Endodermal cell (in vitro differentiated cells): ENCODE measurements around the gene UCN2. TPM values are rescaled to one million over a fixed set of nuclear protein-coding genes. Genes with fewer than 3 reads are reported as not detected.

Experiments used
- DNase-seq: peaks from one replicate; pipeline ENCODE4 v3.0.0-alpha.2; 2017
- H3K27ac ChIP-seq: 2 replicates; pipeline ENCODE4 v1.5.1; 2013; ENCODE audit warnings: mild to moderate bottlenecking, low read depth, low read length, moderate library complexity
- H3K27me3 ChIP-seq: 2 replicates; pipeline ENCODE4 v1.6.1; 2013; ENCODE audit warnings: mild to moderate bottlenecking, low read length, moderate library complexity; ENCODE audit not compliant: insufficient read depth, control insufficient read depth, poor library complexity, severe bottlenecking
- H3K36me3 ChIP-seq: 2 replicates; pipeline ENCODE4 v1.7.0; 2013; ENCODE audit warnings: mild to moderate bottlenecking, low read length, moderate library complexity; ENCODE audit not compliant: control insufficient read depth, insufficient read depth
- H3K4me1 ChIP-seq: one replicate; pipeline ENCODE4 v1.7.0; 2013; ENCODE audit warnings: low read length; ENCODE audit not compliant: control insufficient read depth, insufficient read depth
- H3K4me3 ChIP-seq: 2 replicates; pipeline ENCODE4 v1.5.1; 2013; ENCODE audit warnings: mild to moderate bottlenecking, low read length, moderate library complexity
- H3K9ac ChIP-seq: 2 replicates; pipeline ENCODE4 v1.6.1; 2013; ENCODE audit warnings: mild to moderate bottlenecking, low read length, moderate library complexity; ENCODE audit not compliant: poor library complexity, severe bottlenecking; ENCODE audit errors: extremely low read depth
- H3K9me3 ChIP-seq: 2 replicates; pipeline ENCODE4 v1.6.1; 2013; ENCODE audit warnings: mild to moderate bottlenecking, low read length, moderate library complexity; ENCODE audit not compliant: control insufficient read depth
- H3K27ac Mint-ChIP-seq: 2 replicates; pipeline ENCODE4 v1.8.0; 2020; ENCODE audit warnings: mixed read lengths
- H3K27me3 Mint-ChIP-seq: 2 replicates; pipeline ENCODE4 v1.8.0; 2021; ENCODE audit warnings: mild to moderate bottlenecking, mixed read lengths; ENCODE audit not compliant: insufficient read depth
- H3K36me3 Mint-ChIP-seq: 2 replicates; pipeline ENCODE4 v1.8.0; 2020; ENCODE audit warnings: low read depth, mixed read lengths
- H3K4me1 Mint-ChIP-seq: 2 replicates; pipeline ENCODE4 v1.8.0; 2020; ENCODE audit warnings: mixed read lengths
- H3K4me3 Mint-ChIP-seq: 2 replicates; pipeline ENCODE4 v1.8.0; 2020; ENCODE audit warnings: mild to moderate bottlenecking, moderate library complexity, mixed read lengths
- H3K9me3 Mint-ChIP-seq: 2 replicates; pipeline ENCODE4 v1.8.0; 2020; ENCODE audit warnings: mild to moderate bottlenecking, mixed read lengths
- CTCF ChIP-seq: fragments of 200-600 bp; sonication (generic); conservative IDR thresholded peaks from 2 replicates; pipeline ENCODE4 v1.5.0; 2021; ENCODE audit warnings: antibody characterized with exemption, mild to moderate bottlenecking
- WGBS, 2 experiments: methylation state at CpG; one replicate each; pipeline versions ENCODE4 v1.1.5 to v1.1.7; 2013; ENCODE audit warnings: missing lambda C conversion rate in 2 of 2, mixed read lengths in 1 of 2; ENCODE audit not compliant: insufficient coverage in 1 of 2, insufficient read length in 1 of 2; 5-methylcytosine and 5-hydroxymethylcytosine counted together
- total RNA-seq, 2 donors: library from RNA; stranded (reverse); fragmentation: NEBNext Ultra II Directional in 1 of 2; extraction: Animal tissue kit (Norgen Biotek cat#: 25700) in 1 of 2; gene quantifications; 2 replicates in 1 of 2; 3 replicates in 1 of 2; pipeline ENCODE4 v1.2.1, GENCODE V29; 2021

The UCN2 gene
- total RNA-seq, 2 donors from 2014 or later = not detected

- H3K27me3 Mint-ChIP-seq = no peaks in the 10 kb centered on the region
- Histone ChIP-seq H3K27me3 (no peaks in the 10 kb centered on the region), H3K9me3 (no peaks in the 10 kb centered on the region), H3K27ac (no peak overlapping the region), H3K9ac (no peak overlapping the region), H3K36me3 (no peaks in the 10 kb centered on the region), H3K4me3 (no peak overlapping the region), H3K4me1 (peaks cover 9% of the 10 kb centered on the region)
- peak overlapping the region; percentile 16 for H3K27ac Mint-ChIP-seq
- 71 to 83% methylated on average over 6 of the region's 6 CpGs for WGBS, 2 experiments
- H3K9me3 Mint-ChIP-seq = no peaks in the 10 kb centered on the region
- H3K36me3 Mint-ChIP-seq = no peaks in the 10 kb centered on the region
- H3K4me3 Mint-ChIP-seq = peak overlapping the region; percentile 77
- TF ChIP-seq CTCF = peak; percentile 13
- peaks cover 54% of the 10 kb centered on the region for H3K4me1 Mint-ChIP-seq
- no peak for DNase-seq
Measured at GRCh38 chr3:48558493-48559134, 5.0 kb downstream of the UCN2 start.

GRCh38 chr3:48556796-48557626 is 6.6 kb downstream of the UCN2 start, which contains the start of gene PFKFB4:
Gene PFKFB4, minus strand, starts transcription at chr3:48556803. Its CDS starts 26 bp downstream, at chr3:48556777.
- Mint-ChIP-seq H3K27me3 (no peaks in the 10 kb centered on the region), H3K9me3 (no peaks in the 10 kb centered on the region), H3K4me1 (peaks cover 46% of the 10 kb centered on the region), H3K36me3 (no peaks in the 10 kb centered on the region), H3K27ac (peak within 1 kb of the TSS; percentile 87), H3K4me3 (peak within 1 kb of the TSS; percentile 77)
- no peaks in the 10 kb centered on the region for H3K36me3 ChIP-seq
- TF ChIP-seq CTCF = peak; percentile 44
- WGBS, 2 experiments = 4 to 10% methylated on average over 25 to 53 of the region's 53 CpGs
- no peaks in the 10 kb centered on the region for H3K9me3 ChIP-seq
- DNase-seq = peak; percentile 100
- H3K4me3 ChIP-seq = peak within 1 kb of the TSS; percentile 83
- peak within 1 kb of the TSS; percentile 23 for H3K9ac ChIP-seq
- peak within 1 kb of the TSS; percentile 69 for H3K27ac ChIP-seq
- no peaks in the 10 kb centered on the region for H3K27me3 ChIP-seq
- peaks cover 9% of the 10 kb centered on the region for H3K4me1 ChIP-seq

GRCh38 chr3:48555949-48556795 is 7.4 kb downstream of the UCN2 start:
- peaks cover 45% of the 10 kb centered on the region for H3K4me1 Mint-ChIP-seq
- H3K4me3 Mint-ChIP-seq = peak overlapping the region; percentile 77
- H3K27ac ChIP-seq = no peak overlapping the region
- no peaks in the 10 kb centered on the region for H3K27me3 Mint-ChIP-seq
- no peaks in the 10 kb centered on the region for H3K27me3 ChIP-seq
- no peaks in the 10 kb centered on the region for H3K9me3 Mint-ChIP-seq
- no peaks in the 10 kb centered on the region for H3K36me3 ChIP-seq
- H3K36me3 Mint-ChIP-seq = no peaks in the 10 kb centered on the region
- no peaks in the 10 kb centered on the region for H3K9me3 ChIP-seq
- H3K27ac Mint-ChIP-seq = peak overlapping the region; percentile 64
- peak; percentile 55 for DNase-seq
- peak overlapping the region; percentile 82 for H3K4me3 ChIP-seq
- peak overlapping the region; percentile 23 for H3K9ac ChIP-seq
- TF ChIP-seq CTCF = no peak
- 18 to 32% methylated on average over 13 to 29 of the region's 29 CpGs for WGBS, 2 experiments
- H3K4me1 ChIP-seq = peaks cover 9% of the 10 kb centered on the region
